ENCODE data around the gene PLA2G1B.

Gene PLA2G1B

GRCh38 chr12:120321382-120322202 lies 6.0 kb downstream of the PLA2G1B start:
- no peaks in the 10 kb centered on the region for H3K9me3 ChIP-seq (ENCODE audit: insufficient read depth, low read depth, low read length)
- no peak overlapping the region for H3K4me3 ChIP-seq (ENCODE audit: low read length)
- no peak overlapping the region; the same call in 1 of the 2 replicates for H3K9ac ChIP-seq (ENCODE audit: low read depth, low read length)
- no peak overlapping the region for H3K27ac ChIP-seq (ENCODE audit: low read depth, low read length)
- H3K36me3 ChIP-seq (ENCODE audit: insufficient read depth, low read length), result no peaks in the 10 kb centered on the region
- peaks cover 3% of the 10 kb centered on the region; the same call in 1 of the 2 replicates for H3K27me3 ChIP-seq (ENCODE audit: insufficient read depth, low read length)
- 0 out of 2 replicates have a peak, but pooled peaks cover 5% of the 10 kb centered on the region for H3K4me1 ChIP-seq (ENCODE audit: insufficient read depth, low read length)
- WGBS, result 90% methylated on average over 13 of the region's 13 CpGs

- no peaks in the 10 kb centered on the region for H3K27me3 ChIP-seq (ENCODE audit: insufficient read depth, low read length)
- H3K4me3 ChIP-seq (ENCODE audit: low read length), result peak overlapping the region; percentile 57
- H3K36me3 ChIP-seq (ENCODE audit: insufficient read depth, low read length), result no peaks in the 10 kb centered on the region
- no peaks in the 10 kb centered on the region for H3K9me3 ChIP-seq (ENCODE audit: insufficient read depth, low read depth, low read length)
- H3K27ac ChIP-seq (ENCODE audit: low read depth, low read length), result peak overlapping the region; percentile 44
- H3K9ac ChIP-seq (ENCODE audit: low read depth, low read length), result peak overlapping the region; percentile 68
- 0 out of 2 replicates have a peak, but pooled peaks cover 6% of the 10 kb centered on the region for H3K4me1 ChIP-seq (ENCODE audit: insufficient read depth, low read length)
- 2% methylated on average over 41 of the region's 42 CpGs for WGBS
These were observed 10.1 kb downstream of the PLA2G1B start for GRCh38 chr12:120317224-120318105.

GRCh38 chr12:120316798-120317223 lies 10.8 kb downstream of the PLA2G1B start:
- H3K9me3 ChIP-seq (ENCODE audit: insufficient read depth, low read depth, low read length), result no peaks in the 10 kb centered on the region
- H3K9ac ChIP-seq (ENCODE audit: low read depth, low read length), result peak overlapping the region; percentile 68
- peak overlapping the region; percentile 44 for H3K27ac ChIP-seq (ENCODE audit: low read depth, low read length)
- H3K27me3 ChIP-seq (ENCODE audit: insufficient read depth, low read length), result no peaks in the 10 kb centered on the region
- no peaks in the 10 kb centered on the region for H3K36me3 ChIP-seq (ENCODE audit: insufficient read depth, low read length)
- 79% methylated on average over 8 of the region's 9 CpGs for WGBS
- H3K4me3 ChIP-seq (ENCODE audit: low read length), result peak overlapping the region; percentile 57
- H3K4me1 ChIP-seq (ENCODE audit: insufficient read depth, low read length), result 0 out of 2 replicates have a peak, but pooled peaks cover 6% of the 10 kb centered on the region

GRCh38 chr12:120314220-120314619 lies 13.4 kb downstream of the PLA2G1B start:
- Histone ChIP-seq H3K9ac (ENCODE audit: low read depth, low read length) (no peak overlapping the region), H3K9me3 (ENCODE audit: insufficient read depth, low read depth, low read length) (no peaks in the 10 kb centered on the region), H3K4me1 (ENCODE audit: insufficient read depth, low read length) (0 out of 2 replicates have a peak, but pooled peaks cover 6% of the 10 kb centered on the region), H3K27ac (ENCODE audit: low read depth, low read length) (no peak overlapping the region), H3K4me3 (ENCODE audit: low read length) (no peak overlapping the region), H3K36me3 (ENCODE audit: insufficient read depth, low read length) (no peaks in the 10 kb centered on the region), H3K27me3 (ENCODE audit: insufficient read depth, low read length) (no peaks in the 10 kb centered on the region)
- 46% methylated on average over 5 of the region's 5 CpGs for WGBS

GRCh38 chr12:120301962-120302815 lies 25.4 kb downstream of the PLA2G1B start, which contains the start of gene SIRT4:
TSS of gene SIRT4 (plus strand) at chr12:120302321. CDS start at chr12:120303562, 1,241 bp downstream.
- Histone ChIP-seq H3K36me3 (ENCODE audit: insufficient read depth, low read length) (no peaks in the 10 kb centered on the region), H3K27me3 (ENCODE audit: insufficient read depth, low read length) (no peaks in the 10 kb centered on the region), H3K9ac (ENCODE audit: low read depth, low read length) (peak within 1 kb of the TSS; percentile 82), H3K27ac (ENCODE audit: low read depth, low read length) (no peak within 1 kb of the TSS), H3K4me3 (ENCODE audit: low read length) (peak within 1 kb of the TSS; percentile 71), H3K9me3 (ENCODE audit: insufficient read depth, low read depth, low read length) (no peaks in the 10 kb centered on the region), H3K4me1 (ENCODE audit: insufficient read depth, low read length) (no peaks in the 10 kb centered on the region)
- 16% methylated on average over 29 of the region's 31 CpGs for WGBS

- Histone ChIP-seq H3K27ac (ENCODE audit: low read depth, low read length) (peak within 1 kb of the TSS; percentile 96), H3K9me3 (ENCODE audit: insufficient read depth, low read depth, low read length) (no peaks in the 10 kb centered on the region), H3K9ac (ENCODE audit: low read depth, low read length) (peak within 1 kb of the TSS; percentile 97), H3K4me1 (ENCODE audit: insufficient read depth, low read length) (peaks cover 10% of the 10 kb centered on the region; the same call in 1 of the 2 replicates), H3K4me3 (ENCODE audit: low read length) (peak within 1 kb of the TSS; percentile 63), H3K27me3 (ENCODE audit: insufficient read depth, low read length) (no peaks in the 10 kb centered on the region), H3K36me3 (ENCODE audit: insufficient read depth, low read length) (no peaks in the 10 kb centered on the region)
- under 1% methylated on average over 28 of the region's 29 CpGs for WGBS
These were observed 34.7 kb downstream of the PLA2G1B start, which contains the start of gene RNU4-1 for GRCh38 chr12:120292661-120293531. TSS of gene RNU4-1 (minus strand) at chr12:120293237.

- WGBS, result under 1% methylated on average over 17 of the region's 17 CpGs
- Histone ChIP-seq H3K4me1 (ENCODE audit: insufficient read depth, low read length) (peaks cover 10% of the 10 kb centered on the region; the same call in 1 of the 2 replicates), H3K36me3 (ENCODE audit: insufficient read depth, low read length) (no peaks in the 10 kb centered on the region), H3K27me3 (ENCODE audit: insufficient read depth, low read length) (no peaks in the 10 kb centered on the region), H3K27ac (ENCODE audit: low read depth, low read length) (peak overlapping the region; percentile 96), H3K9ac (ENCODE audit: low read depth, low read length) (peak overlapping the region; percentile 93), H3K9me3 (ENCODE audit: insufficient read depth, low read depth, low read length) (no peaks in the 10 kb centered on the region), H3K4me3 (ENCODE audit: low read length) (peak overlapping the region; percentile 63)
These were observed 35.2 kb downstream of the PLA2G1B start for GRCh38 chr12:120292411-120292660.

- Histone ChIP-seq H3K27me3 (ENCODE audit: insufficient read depth, low read length) (no peaks in the 10 kb centered on the region), H3K36me3 (ENCODE audit: insufficient read depth, low read length) (no peaks in the 10 kb centered on the region), H3K4me3 (ENCODE audit: low read length) (peak overlapping the region; percentile 63), H3K9ac (ENCODE audit: low read depth, low read length) (peak overlapping the region; percentile 47), H3K9me3 (ENCODE audit: insufficient read depth, low read depth, low read length) (no peaks in the 10 kb centered on the region), H3K27ac (ENCODE audit: low read depth, low read length) (peak overlapping the region; percentile 54), H3K4me1 (ENCODE audit: insufficient read depth, low read length) (peaks cover 14% of the 10 kb centered on the region)
- WGBS, result 55% methylated on average over 22 of the region's 22 CpGs
These were observed 36.8 kb downstream of the PLA2G1B start for GRCh38 chr12:120290609-120291305.

GRCh38 chr12:120287491-120287890 lies 40.1 kb downstream of the PLA2G1B start:
- Histone ChIP-seq H3K36me3 (ENCODE audit: insufficient read depth, low read length) (no peaks in the 10 kb centered on the region), H3K9ac (ENCODE audit: low read depth, low read length) (no peak overlapping the region), H3K4me1 (ENCODE audit: insufficient read depth, low read length) (peaks cover 8% of the 10 kb centered on the region; the same call in 1 of the 2 replicates), H3K27ac (ENCODE audit: low read depth, low read length) (no peak overlapping the region), H3K27me3 (ENCODE audit: insufficient read depth, low read length) (no peaks in the 10 kb centered on the region), H3K9me3 (ENCODE audit: insufficient read depth, low read depth, low read length) (no peaks in the 10 kb centered on the region), H3K4me3 (ENCODE audit: low read length) (no peak overlapping the region)
- WGBS, result 94% methylated on average over 12 of the region's 12 CpGs

Data from HUES64 (cell line).